Hepatocyte (in vitro differentiated cells): ENCODE results near the gene DNAH9. TPM values are rescaled to one million over a fixed set of nuclear protein-coding genes. Genes with fewer than 3 reads are reported as not detected.

ENCODE experiments used
- DNase-seq: peaks from one replicate; pipeline ENCODE4 v3.0.0-alpha.2; 2016; ENCODE audit warnings: low spot score
- H2AFZ ChIP-seq: fragments of 200-600 bp; sonication (generic); 2 replicates; pipeline ENCODE4 v1.6.0; 2016; ENCODE audit warnings: antibody characterized with exemption, mild to moderate bottlenecking
- H3K27ac ChIP-seq: fragments of 200-600 bp; sonication (generic); 2 replicates; pipeline ENCODE4 v1.5.1; 2016; ENCODE audit warnings: mild to moderate bottlenecking
- H3K27me3 ChIP-seq: fragments of 200-600 bp; sonication (generic); 2 replicates; pipeline ENCODE4 v1.6.1; 2016
- H3K36me3 ChIP-seq: fragments of 200-600 bp; sonication (generic); replicated peaks from 2 replicates; pipeline ENCODE4 v1.5.1; 2016; ENCODE audit warnings: low read depth; ENCODE audit not compliant: insufficient read depth
- H3K4me1 ChIP-seq: fragments of 200-600 bp; sonication (generic); 2 replicates; pipeline ENCODE4 v1.5.1; 2016; ENCODE audit warnings: mild to moderate bottlenecking, moderate library complexity; ENCODE audit not compliant: insufficient read depth
- H3K4me2 ChIP-seq: fragments of 200-600 bp; sonication (generic); 2 replicates; pipeline ENCODE4 v1.6.0; 2016
- H3K4me3 ChIP-seq: fragments of 200-600 bp; sonication (generic); 2 replicates; pipeline ENCODE4 v1.5.1; 2016; ENCODE audit warnings: mild to moderate bottlenecking
- H3K79me2 ChIP-seq: fragments of 200-600 bp; sonication (generic); 2 replicates; pipeline ENCODE4 v1.6.0; 2017; ENCODE audit warnings: mild to moderate bottlenecking
- H3K9me2 ChIP-seq: fragments of 200-600 bp; sonication (generic); replicated peaks from 2 replicates; pipeline ENCODE4 v1.6.0; 2017; ENCODE audit warnings: mild to moderate bottlenecking; ENCODE audit not compliant: insufficient read depth
- H3K9me3 ChIP-seq: fragments of 200-600 bp; sonication (generic); 2 replicates; pipeline ENCODE4 v1.5.1; 2016; ENCODE audit warnings: low read depth, mild to moderate bottlenecking
- H4K20me1 ChIP-seq: fragments of 200-600 bp; sonication (generic); 2 replicates; pipeline ENCODE4 v1.6.0; 2016; ENCODE audit warnings: mild to moderate bottlenecking; ENCODE audit not compliant: insufficient read depth, poor library complexity, severe bottlenecking
- CTCF ChIP-seq: fragments of 200-600 bp; sonication (generic); IDR thresholded peaks from 2 replicates; pipeline ENCODE4 v1.5.1; 2016; ENCODE audit warnings: antibody characterized with exemption, mild to moderate bottlenecking; ENCODE audit not compliant: poor library complexity
- EZH2 ChIP-seq: fragments of 200-600 bp; sonication (generic); IDR thresholded peaks from 2 replicates; pipeline ENCODE4 v1.6.1; 2016; ENCODE audit warnings: antibody characterized with exemption, mild to moderate bottlenecking, borderline replicate concordance
- EZH2phosphoT487 ChIP-seq: fragments of 200-600 bp; sonication (generic); IDR thresholded peaks from one replicate; pipeline ENCODE4 v1.6.1; 2018; ENCODE audit warnings: antibody characterized with exemption, mild to moderate bottlenecking, low read depth, moderate library complexity; ENCODE audit not compliant: unreplicated experiment, severe bottlenecking
- WGBS: methylation state at CpG from one replicate; pipeline ENCODE4 v1.1.6; 2016; ENCODE audit warnings: low lambda C conversion rate; ENCODE audit errors: missing lambda C conversion rate; 5-methylcytosine and 5-hydroxymethylcytosine counted together
- polyA plus RNA-seq: library from polyadenylated mRNA; unstranded; fragments of >200 nt; fragmentation: Nextera tagmentation; extraction: Ambion mirVana; gene quantifications from 2 replicates; pipeline ENCODE4 v1.2.1, GENCODE V29; 2016
- total RNA-seq: library from RNA; depleted of rRNA; stranded (reverse); fragments of >200 nt; gene quantifications from 2 replicates; pipeline ENCODE4 v1.2.3, GENCODE V29; 2014

The DNAH9 gene
- total and polyA plus RNA-seq, 2 experiments from 2014 or later = 1.2 to 2.7 TPM

- TF ChIP-seq CTCF = no peak
- TF ChIP-seq EZH2 = no peak
- no peak for TF ChIP-seq EZH2phosphoT487
These were observed 70.3 kb downstream of the DNAH9 start for GRCh38 chr17:11668618-11669017.

GRCh38 chr17:11671126-11671525 is 72.9 kb downstream of the DNAH9 start:
- TF ChIP-seq EZH2 (no peak), EZH2phosphoT487 (no peak), CTCF (no peak)
- 65% methylated on average over 4 of the region's 4 CpGs for WGBS
- no peak overlapping the region for H2AFZ ChIP-seq

More at GRCh38 chr17:11668618-11669017, 70.3 kb downstream of the DNAH9 start:
- no peaks in the 10 kb centered on the region for H3K36me3 ChIP-seq
- no peak overlapping the region for H2AFZ ChIP-seq
- H3K27ac ChIP-seq = no peak overlapping the region
- H3K4me2 ChIP-seq = no peak overlapping the region
- no peaks in the 10 kb centered on the region for H3K27me3 ChIP-seq
- H4K20me1 ChIP-seq = no peaks in the 10 kb centered on the region
- no peaks in the 10 kb centered on the region for H3K4me1 ChIP-seq
- no peak for DNase-seq
- WGBS = 46% methylated on average over 1 of the region's 1 CpG
- H3K9me2 ChIP-seq = no peaks in the 10 kb centered on the region
- no peaks in the 10 kb centered on the region for H3K9me3 ChIP-seq
- H3K79me2 ChIP-seq = no peaks in the 10 kb centered on the region
- no peak overlapping the region for H3K4me3 ChIP-seq

GRCh38 chr17:11682646-11683045 is 84.4 kb downstream of the DNAH9 start:
- WGBS = 78% methylated on average over 2 of the region's 2 CpGs
- no peak overlapping the region for H3K27ac ChIP-seq
- TF ChIP-seq EZH2 (no peak), EZH2phosphoT487 (no peak), CTCF (no peak)

More at GRCh38 chr17:11671126-11671525, 72.9 kb downstream of the DNAH9 start:
- Histone ChIP-seq H3K9me3 (no peaks in the 10 kb centered on the region), H3K27me3 (no peaks in the 10 kb centered on the region), H3K9me2 (no peaks in the 10 kb centered on the region), H3K4me1 (no peaks in the 10 kb centered on the region), H3K27ac (no peak overlapping the region), H4K20me1 (no peaks in the 10 kb centered on the region), H3K79me2 (no peaks in the 10 kb centered on the region), H3K36me3 (no peaks in the 10 kb centered on the region), H3K4me2 (no peak overlapping the region), H3K4me3 (no peak overlapping the region)
- DNase-seq = no peak

GRCh38 chr17:11690681-11691080 is 92.4 kb downstream of the DNAH9 start:
- TF ChIP-seq EZH2 (no peak), CTCF (no peak), EZH2phosphoT487 (no peak)
- Histone ChIP-seq H3K36me3 (no peaks in the 10 kb centered on the region), H3K9me2 (no peaks in the 10 kb centered on the region), H3K27ac (no peak overlapping the region), H4K20me1 (no peaks in the 10 kb centered on the region), H3K4me1 (no peaks in the 10 kb centered on the region), H3K9me3 (no peaks in the 10 kb centered on the region), H2AFZ (no peak overlapping the region), H3K27me3 (no peaks in the 10 kb centered on the region), H3K79me2 (no peaks in the 10 kb centered on the region), H3K4me3 (no peak overlapping the region), H3K4me2 (no peak overlapping the region)
- WGBS = 94% methylated on average over 5 of the region's 5 CpGs
- no peak for DNase-seq

More at GRCh38 chr17:11682646-11683045, 84.4 kb downstream of the DNAH9 start:
- H3K4me3 ChIP-seq = no peak overlapping the region
- DNase-seq = no peak
- no peak overlapping the region for H2AFZ ChIP-seq
- no peaks in the 10 kb centered on the region for H4K20me1 ChIP-seq
- H3K36me3 ChIP-seq = no peaks in the 10 kb centered on the region
- no peaks in the 10 kb centered on the region for H3K27me3 ChIP-seq
- H3K9me3 ChIP-seq = no peaks in the 10 kb centered on the region
- H3K4me2 ChIP-seq = no peak overlapping the region
- peaks cover 4% of the 10 kb centered on the region for H3K9me2 ChIP-seq
- no peaks in the 10 kb centered on the region for H3K79me2 ChIP-seq
- no peaks in the 10 kb centered on the region for H3K4me1 ChIP-seq
